ENCODE measurements around the gene MYRIP. TPM values are rescaled to one million over a fixed set of nuclear protein-coding genes. Genes with fewer than 3 reads are reported as not detected.
"Not testable (repeated sequence)": the region's sequence is repeated elsewhere in the genome, so short reads cannot be mapped to it uniquely, and the experiment has no call there.

Gene MYRIP
- total RNA-seq, 1 experiment from 2014 or later, result 0.59 TPM

- H3K9me3 ChIP-seq, result no peaks in the 10 kb centered on the region
- peaks cover 26% of the 10 kb centered on the region for H3K27me3 Mint-ChIP-seq (ENCODE audit: insufficient read depth, unreplicated experiment)
- H3K9me3 Mint-ChIP-seq (ENCODE audit: unreplicated experiment), result no peaks in the 10 kb centered on the region
- no peak overlapping the region for H3K4me3 ChIP-seq (ENCODE audit: low read depth, low read length)
- H3K36me3 Mint-ChIP-seq (ENCODE audit: insufficient read depth, unreplicated experiment), result peaks cover 6% of the 10 kb centered on the region
- no peak overlapping the region for H3K4me3 Mint-ChIP-seq (ENCODE audit: unreplicated experiment)
- H3K4me1 ChIP-seq, result peaks cover 7% of the 10 kb centered on the region; the same call in 1 of the 2 replicates
- H3K36me3 ChIP-seq (ENCODE audit: control insufficient read depth, insufficient read depth, low read length), result no peaks in the 10 kb centered on the region
- peaks cover 1% of the 10 kb centered on the region; the same call in 1 of the 2 replicates for H3K27me3 ChIP-seq (replicated peaks; ENCODE audit: control insufficient read depth, insufficient read depth, low read length)
- POLR2A ChIA-PET, result no interaction called here
- intact Hi-C loops (cut with micrococcal nuclease; ENCODE audit: unreplicated experiment), result loop anchor here (2.0 to 10.0 kb wide), 2 partner anchors 262 to 366 kb away; no protein-coding TSS in a partner anchor
- no peak overlapping the region for H3K27ac Mint-ChIP-seq (ENCODE audit: unreplicated experiment)
- DNase-seq, result peak in 1 of 2 experiments; percentile 24
- peak; percentile 28 to 31 for TF ChIP-seq CTCF (IDR thresholded peaks at IDR 0.05; ENCODE audit: insufficient read depth in 1 of 2, low read depth in 1 of 2, low read length in 1 of 2, severe bottlenecking in 1 of 2, unreplicated experiment in 1 of 2)
- CTCF ChIA-PET, result interaction anchor here (0.8 kb wide), 1 partner anchor 213 kb away, joined by 3 read pairs; no protein-coding TSS in a partner anchor
- no peaks in the 10 kb centered on the region for H3K4me1 Mint-ChIP-seq (ENCODE audit: low read depth, unreplicated experiment)
- no TSS peak for BruUV-seq (replicated peaks)
These were observed 3.1 kb downstream of the MYRIP start for GRCh38 chr3:39812537-39812936.

- BruUV-seq (replicated peaks), result no TSS peak
- Mint-ChIP-seq H3K9me3 (ENCODE audit: unreplicated experiment) (no peaks in the 10 kb centered on the region), H3K4me3 (ENCODE audit: unreplicated experiment) (no peak overlapping the region), H3K4me1 (ENCODE audit: low read depth, unreplicated experiment) (no peaks in the 10 kb centered on the region), H3K27me3 (ENCODE audit: insufficient read depth, unreplicated experiment) (peaks cover 20% of the 10 kb centered on the region), H3K27ac (ENCODE audit: unreplicated experiment) (no peak overlapping the region), H3K36me3 (ENCODE audit: insufficient read depth, unreplicated experiment) (peaks cover under 1% of the 10 kb centered on the region)
- no peak overlapping the region for H3K4me3 ChIP-seq (ENCODE audit: low read depth, low read length)
- peaks cover 7% of the 10 kb centered on the region; the same call in 1 of the 2 replicates for H3K4me1 ChIP-seq
- H3K9me3 ChIP-seq, result no peaks in the 10 kb centered on the region
- ChIA-PET CTCF (no interaction called here), POLR2A (no interaction called here)
- peaks cover 1% of the 10 kb centered on the region; the same call in 1 of the 2 replicates for H3K27me3 ChIP-seq (replicated peaks; ENCODE audit: control insufficient read depth, insufficient read depth, low read length)
- DNase-seq, result no peak
- no peaks in the 10 kb centered on the region for H3K36me3 ChIP-seq (ENCODE audit: control insufficient read depth, insufficient read depth, low read length)
- intact Hi-C loops (cut with micrococcal nuclease; ENCODE audit: unreplicated experiment), result loop anchor here (10.0 kb wide), 1 partner anchor 261 kb away; no protein-coding TSS in a partner anchor
- no peak for TF ChIP-seq CTCF (IDR thresholded peaks at IDR 0.05; ENCODE audit: insufficient read depth in 1 of 2, low read depth in 1 of 2, low read length in 1 of 2, severe bottlenecking in 1 of 2, unreplicated experiment in 1 of 2)
These were observed 4.6 kb downstream of the MYRIP start for GRCh38 chr3:39814007-39814406.

GRCh38 chr3:39819899-39820298 is 10.5 kb downstream of the MYRIP start:
- Histone ChIP-seq H3K27me3 (replicated peaks; ENCODE audit: control insufficient read depth, insufficient read depth, low read length) (no peaks in the 10 kb centered on the region), H3K9me3 (no peaks in the 10 kb centered on the region), H3K4me1 (no peaks in the 10 kb centered on the region), H3K36me3 (ENCODE audit: control insufficient read depth, insufficient read depth, low read length) (no peaks in the 10 kb centered on the region), H3K4me3 (ENCODE audit: low read depth, low read length) (no peak overlapping the region)
- no TSS peak for BruUV-seq (replicated peaks)
- Mint-ChIP-seq H3K4me1 (ENCODE audit: low read depth, unreplicated experiment) (no peaks in the 10 kb centered on the region), H3K4me3 (ENCODE audit: unreplicated experiment) (no peak overlapping the region), H3K36me3 (ENCODE audit: insufficient read depth, unreplicated experiment) (no peaks in the 10 kb centered on the region), H3K9me3 (ENCODE audit: unreplicated experiment) (no peaks in the 10 kb centered on the region), H3K27me3 (ENCODE audit: insufficient read depth, unreplicated experiment) (peaks cover 7% of the 10 kb centered on the region), H3K27ac (ENCODE audit: unreplicated experiment) (no peak overlapping the region)
- CTCF ChIA-PET, result no interaction called here
- no peak for DNase-seq
- intact Hi-C loops (cut with micrococcal nuclease; ENCODE audit: unreplicated experiment), result loop anchor here (10.0 kb wide), 1 partner anchor 255 kb away; no protein-coding TSS in a partner anchor
- POLR2A ChIA-PET, result no interaction called here
- no peak for TF ChIP-seq CTCF (IDR thresholded peaks at IDR 0.05; ENCODE audit: insufficient read depth in 1 of 2, low read depth in 1 of 2, low read length in 1 of 2, severe bottlenecking in 1 of 2, unreplicated experiment in 1 of 2)

- H3K36me3 Mint-ChIP-seq (ENCODE audit: insufficient read depth, unreplicated experiment); BruUV-seq (replicated peaks); POLR2A ChIA-PET; H3K27ac Mint-ChIP-seq (ENCODE audit: unreplicated experiment); H3K4me3 ChIP-seq (ENCODE audit: low read depth, low read length); H3K9me3 Mint-ChIP-seq (ENCODE audit: unreplicated experiment); H3K4me1 ChIP-seq; H3K9me3 ChIP-seq; H3K36me3 ChIP-seq (ENCODE audit: control insufficient read depth, insufficient read depth, low read length); DNase-seq; CTCF ChIA-PET; H3K27me3 ChIP-seq (replicated peaks; ENCODE audit: control insufficient read depth, insufficient read depth, low read length); H3K4me1 Mint-ChIP-seq (ENCODE audit: low read depth, unreplicated experiment); H3K27me3 Mint-ChIP-seq (ENCODE audit: insufficient read depth, unreplicated experiment); intact Hi-C loops (cut with micrococcal nuclease; ENCODE audit: unreplicated experiment); H3K4me3 Mint-ChIP-seq (ENCODE audit: unreplicated experiment): not testable (repeated sequence)
These were observed 24.4 kb downstream of the MYRIP start for GRCh38 chr3:39833764-39834163.
